Activated naive CD8-positive, alpha-beta T cell treated with anti-CD3 and anti-CD28 coated beads for 36 hours (primary cell): ENCODE measurements around the gene SLC30A5. TPM values are rescaled to one million over a fixed set of nuclear protein-coding genes. Genes with fewer than 3 reads are reported as not detected.

Source experiments
- DNase-seq: peaks from one replicate; pipeline ENCODE4 v3.0.0; 2021
- H3K27ac Mint-ChIP-seq: one replicate; pipeline ENCODE4 v1.8.0; 2022; ENCODE audit warnings: mild to moderate bottlenecking, moderate library complexity, mixed read lengths
- H3K27me3 Mint-ChIP-seq: one replicate; pipeline ENCODE4 v1.8.0; 2022; ENCODE audit warnings: mild to moderate bottlenecking, mixed read lengths
- H3K36me3 Mint-ChIP-seq: one replicate; pipeline ENCODE4 v1.8.0; 2021; ENCODE audit warnings: mild to moderate bottlenecking, mixed read lengths
- H3K4me1 Mint-ChIP-seq: one replicate; pipeline ENCODE4 v1.8.0; 2021; ENCODE audit warnings: mixed read lengths
- H3K4me3 Mint-ChIP-seq: one replicate; pipeline ENCODE4 v1.8.0; 2022; ENCODE audit warnings: mild to moderate bottlenecking, moderate library complexity, mixed read lengths
- H3K9me3 Mint-ChIP-seq: one replicate; pipeline ENCODE4 v1.8.0; 2022; ENCODE audit warnings: mixed read lengths
- total RNA-seq, 2 experiments: library from RNA; stranded (reverse); gene quantifications; one replicate each; pipeline ENCODE4 v1.2.3, GENCODE V29; 2021

Gene SLC30A5
- total RNA-seq, 2 experiments from 2014 or later, result 50.3 to 58.2 TPM

DNA sequence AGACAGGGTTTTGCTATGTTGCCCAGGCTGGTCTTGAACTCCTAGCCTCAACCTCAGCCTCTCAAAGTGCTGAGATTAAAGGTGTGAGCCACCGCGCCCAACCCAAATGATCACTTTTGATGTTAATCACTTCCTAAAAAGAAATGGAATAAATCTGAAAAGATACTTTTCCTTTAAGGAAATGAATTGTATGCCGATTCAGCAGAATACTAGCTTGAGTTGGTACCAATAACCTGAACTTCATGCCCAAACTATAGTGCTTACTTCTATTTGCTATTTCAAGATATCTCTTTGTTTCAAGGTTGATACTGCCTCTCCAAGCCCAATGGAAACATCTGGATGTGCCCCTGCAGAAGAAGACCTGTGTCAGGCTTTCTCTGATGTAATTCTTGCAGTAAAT is 77.2 kb downstream of the SLC30A5 start:
- no peak for DNase-seq
- H3K9me3 Mint-ChIP-seq, result no peaks in the 10 kb centered on the region
- peaks cover 18% of the 10 kb centered on the region for H3K4me1 Mint-ChIP-seq
- H3K36me3 Mint-ChIP-seq, result peaks cover 67% of the 10 kb centered on the region
- no peaks in the 10 kb centered on the region for H3K27me3 Mint-ChIP-seq
- H3K27ac Mint-ChIP-seq, result no peak overlapping the region
- H3K4me3 Mint-ChIP-seq, result no peak overlapping the region

Other genes with a start within 250 kb of the SLC30A5 start
- 100 to 1,000 TPM; 196 to 202 TPM for gene CCNB1, start 73.1 kb downstream of the SLC30A5 start, total RNA-seq
- gene CENPH, start 95.6 kb downstream of the SLC30A5 start, total RNA-seq, result 10 to 100 TPM; 81.1 to 84.9 TPM
- gene CDK7, start 140.9 kb downstream of the SLC30A5 start, total RNA-seq, result 10 to 100 TPM; 42.5 to 45.7 TPM
- gene CCDC125, start 238.8 kb downstream of the SLC30A5 start, total RNA-seq, result 10 to 100 TPM; 10.8 to 13.3 TPM